Fibroblast of upper back skin (primary cell): ENCODE results near the gene PGPEP1.
"Not testable (repeated sequence)": the region's sequence is repeated elsewhere in the genome, so short reads cannot be mapped to it uniquely, and the experiment has no call there.

Experiments used
- DNase-seq: peaks from one replicate; pipeline ENCODE4 v3.0.0-alpha.2; 2013

The PGPEP1 gene

GRCh38 chr19:18396471-18397241 is 56.3 kb downstream of the PGPEP1 start:
- DNase-seq: no peak

GRCh38 chr19:18397242-18398202 is 57.1 kb downstream of the PGPEP1 start, which contains the start of gene LRRC25:
LRRC25 (minus strand) TSS chr19:18397622; CDS start chr19:18396963, 659 bp downstream.
- DNase-seq: no peak

DNA sequence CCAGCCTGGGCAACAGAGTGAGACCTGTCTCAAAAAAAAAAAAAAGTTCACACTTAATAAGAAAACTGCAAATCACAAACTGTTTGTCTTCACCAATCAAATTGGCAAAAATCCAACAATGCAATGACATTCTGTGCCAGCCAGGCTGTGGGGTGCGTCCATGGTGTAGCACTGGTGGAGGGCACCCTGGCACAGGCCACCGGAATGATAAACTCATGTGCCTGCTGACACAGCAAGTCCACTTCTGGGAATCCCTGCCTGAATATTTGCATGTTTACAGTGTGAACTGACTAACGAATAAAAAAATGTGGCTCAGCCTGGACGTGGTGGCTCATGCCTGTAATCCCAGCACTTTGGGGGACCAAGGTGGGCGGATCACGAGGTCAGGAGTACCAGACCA is 58.6 kb downstream of the PGPEP1 start:
- no peak for DNase-seq

DNA sequence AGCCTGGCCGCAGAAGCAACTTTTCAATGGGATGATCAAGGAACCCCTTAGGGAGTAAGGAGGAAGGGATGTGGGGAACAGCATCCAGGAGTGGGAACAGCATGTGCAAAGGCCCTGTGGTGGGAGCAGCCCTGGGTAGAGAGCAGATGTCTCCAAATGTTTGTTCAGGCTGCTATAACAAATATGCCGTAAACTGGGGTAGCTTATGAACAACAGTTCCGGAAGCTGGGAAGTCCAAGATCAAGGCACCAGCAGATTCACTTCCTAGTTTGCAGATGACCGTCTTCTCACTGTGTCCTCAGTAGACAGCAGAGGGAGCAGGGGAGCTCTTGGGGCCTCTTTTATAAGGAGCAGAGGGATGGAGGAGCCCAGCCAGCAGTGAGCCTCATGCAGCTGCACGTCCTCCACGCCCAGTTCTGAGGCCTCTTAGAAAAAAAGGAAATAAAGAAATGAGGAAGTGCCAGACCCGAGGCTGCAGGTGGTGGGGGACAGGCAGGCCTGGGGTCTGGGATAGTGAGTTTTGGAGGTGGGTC is 61.2 kb downstream of the PGPEP1 start:
- peak; percentile 66 for DNase-seq

GRCh38 chr19:18402455-18403248 is 62.3 kb downstream of the PGPEP1 start:
- not testable (repeated sequence) for DNase-seq

DNA sequence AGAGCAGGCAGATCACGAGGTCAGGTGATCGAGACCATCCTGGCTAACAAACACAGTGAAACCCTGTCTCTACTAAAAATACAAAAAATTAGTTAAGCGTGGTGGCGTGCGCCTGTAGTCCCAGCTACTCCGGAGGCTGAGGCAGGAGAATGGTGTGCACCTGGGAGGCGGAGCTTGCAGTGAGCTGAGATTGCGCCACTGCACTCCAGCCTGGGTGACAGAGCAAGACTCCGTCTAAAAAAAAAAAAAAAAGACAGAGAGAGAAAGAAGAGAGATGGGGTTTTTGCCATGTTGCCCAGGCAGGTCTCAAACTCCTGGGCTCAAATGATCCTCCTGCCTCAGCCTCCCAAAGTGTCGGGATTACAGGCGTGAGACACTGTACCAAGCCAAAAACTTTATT is 65.4 kb downstream of the PGPEP1 start:
- not testable (repeated sequence) for DNase-seq

- DNase-seq: no peak
Observed at GRCh38 chr19:18406749-18407148, 66.4 kb downstream of the PGPEP1 start.

- DNase-seq: no peak
Observed at GRCh38 chr19:18408053-18408476, 67.7 kb downstream of the PGPEP1 start.

- DNase-seq: no peak
Observed at GRCh38 chr19:18412610-18413239, 72.3 kb downstream of the PGPEP1 start.

GRCh38 chr19:18414504-18415177 is 74.2 kb downstream of the PGPEP1 start:
- no peak for DNase-seq

- peak; percentile 82 for DNase-seq
Observed at GRCh38 chr19:18415178-18415867, 74.9 kb downstream of the PGPEP1 start.

DNA sequence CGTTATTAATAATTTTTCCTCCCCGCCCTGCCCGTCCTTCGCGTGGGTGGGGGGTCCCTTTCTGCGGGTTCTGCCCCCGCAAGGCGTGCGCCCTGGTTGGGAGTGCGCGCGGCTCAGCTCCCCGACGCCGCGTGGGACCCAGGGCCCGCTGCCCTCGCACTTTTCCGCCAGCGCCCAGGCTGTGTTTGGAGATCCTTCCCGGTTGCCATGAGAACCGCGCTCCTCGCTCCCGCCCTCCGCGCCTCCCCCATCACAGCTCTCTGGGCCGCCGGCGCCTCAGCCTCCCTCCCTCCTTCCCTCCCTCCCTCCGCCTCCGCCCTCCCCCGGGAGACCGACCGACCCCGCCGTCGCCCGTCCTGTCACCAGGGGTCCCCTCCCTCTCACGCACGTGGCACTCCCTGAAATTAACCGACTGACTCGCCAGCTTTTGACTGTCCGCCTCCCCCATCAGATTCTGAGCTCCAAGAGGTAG is 76.4 kb downstream of the PGPEP1 start:
- DNase-seq: peak; percentile 87

DNA sequence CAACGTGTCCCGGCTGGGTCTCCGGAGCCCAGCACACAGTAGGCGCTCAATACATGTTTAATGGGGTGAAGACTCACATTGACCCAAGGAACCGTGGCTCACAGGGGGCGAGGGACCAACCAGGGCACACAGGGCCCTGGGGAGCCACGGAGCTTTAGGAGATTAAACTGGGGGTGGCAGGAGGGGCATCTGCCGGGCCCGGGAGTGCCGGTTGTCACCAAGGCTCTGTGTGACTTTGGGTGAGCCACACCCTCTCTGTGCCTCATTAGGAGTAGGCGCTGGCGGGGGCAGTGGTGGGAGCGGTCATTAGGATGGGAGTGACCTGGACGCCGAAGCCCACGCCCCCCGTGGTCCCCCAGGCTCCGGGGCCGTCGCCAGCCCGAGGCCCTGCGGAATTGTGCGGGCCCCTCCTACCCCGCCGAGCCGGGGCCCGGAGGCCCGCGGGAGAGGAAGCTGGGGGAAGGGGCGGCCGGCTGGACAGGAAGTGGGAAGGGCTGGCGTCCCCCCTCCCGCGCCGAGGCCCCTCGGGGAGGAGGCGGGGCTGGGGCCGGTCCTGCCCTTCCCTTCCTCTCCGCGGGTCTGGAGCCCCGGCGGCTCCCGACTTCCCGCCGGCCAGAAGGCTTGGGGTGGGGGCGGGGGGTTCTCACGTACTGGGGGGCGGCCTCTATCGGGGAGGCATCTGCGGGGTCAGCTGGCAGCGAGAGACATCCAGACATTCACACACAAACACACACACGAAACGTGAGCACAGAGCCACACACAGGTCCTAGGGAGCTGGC is 77.0 kb downstream of the PGPEP1 start:
- peak; percentile 92 for DNase-seq

DNA sequence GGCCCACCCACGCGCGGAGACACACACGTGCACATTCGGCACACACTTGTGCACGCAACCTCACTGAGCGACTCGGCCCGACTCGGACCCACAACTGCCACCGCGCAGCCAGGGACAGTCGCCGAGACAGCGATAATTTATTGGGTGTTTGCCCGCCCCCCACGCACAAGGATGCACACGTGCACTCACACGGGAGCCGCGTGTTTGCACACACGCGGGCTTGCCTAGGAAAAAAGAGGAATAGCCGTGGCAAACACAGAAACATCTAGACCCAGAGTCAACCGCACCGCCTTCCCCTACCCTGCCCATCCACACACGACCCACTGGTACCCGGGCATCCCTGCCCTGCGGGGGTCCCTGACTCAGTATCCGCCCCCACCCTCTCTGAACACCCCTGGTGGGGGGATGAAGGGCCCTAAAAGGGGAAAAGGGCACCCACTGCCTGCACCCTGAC is 77.7 kb downstream of the PGPEP1 start:
- DNase-seq: no peak

DNA sequence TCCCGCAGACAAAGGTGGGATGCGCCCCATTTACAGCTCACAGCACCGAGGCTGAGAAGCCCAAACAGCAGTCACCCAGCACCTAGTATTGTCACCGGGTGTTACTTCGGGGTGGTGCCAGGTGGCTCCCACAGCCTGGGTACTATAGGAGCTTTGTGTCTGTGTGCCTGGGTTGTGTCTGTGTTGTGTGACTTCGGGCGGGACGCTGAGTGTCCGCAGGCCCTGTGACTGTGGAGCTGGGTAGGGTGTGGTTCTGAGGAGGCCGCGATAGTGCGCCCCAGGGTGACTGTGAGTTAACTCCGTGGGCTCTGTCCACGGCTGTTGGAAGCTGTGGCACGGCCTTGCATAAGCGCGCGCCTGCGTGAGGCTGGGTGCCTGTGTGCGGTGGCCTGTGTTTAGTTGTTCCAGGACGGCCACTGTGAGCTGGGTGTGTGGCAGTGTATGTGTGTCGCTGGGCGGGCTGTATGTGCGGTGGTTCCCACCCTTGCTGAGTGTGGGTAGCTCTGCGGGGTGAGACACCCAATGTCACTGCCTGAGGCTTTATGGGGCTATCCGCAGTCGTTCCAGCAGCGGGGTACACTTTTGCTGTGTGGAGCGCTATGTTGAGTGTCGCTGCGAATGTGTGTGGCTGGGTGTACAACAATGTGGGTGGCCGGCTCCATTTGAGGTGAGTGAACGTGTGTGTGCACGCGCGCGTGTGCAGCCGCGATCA is 78.2 kb downstream of the PGPEP1 start:
- no peak for DNase-seq

DNA sequence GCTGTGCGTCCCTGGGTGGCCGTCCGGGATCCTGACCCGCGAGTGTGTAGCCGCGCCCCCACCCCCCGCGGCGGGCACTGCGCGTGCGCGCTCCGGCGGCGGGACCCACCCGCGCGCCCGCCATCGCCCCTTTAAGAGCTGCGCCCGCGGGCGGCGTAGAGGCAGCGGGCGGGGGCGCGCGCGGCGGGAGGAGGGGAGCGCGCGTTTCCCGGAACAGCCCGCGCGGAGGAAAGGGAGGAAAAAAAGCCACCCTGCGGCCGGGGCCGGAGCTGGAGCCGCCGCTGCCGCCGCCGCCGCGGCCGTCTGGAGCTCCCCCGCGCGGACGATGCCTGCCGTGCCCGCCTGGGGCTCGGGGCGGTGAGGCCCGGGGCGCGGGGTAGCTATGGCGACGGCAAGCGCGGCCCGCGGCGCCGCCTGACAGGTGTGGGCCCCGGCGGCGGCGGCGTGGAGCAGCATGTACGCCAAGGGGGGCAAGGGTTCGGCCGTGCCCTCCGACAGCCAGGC is 78.8 kb downstream of the PGPEP1 start, which contains the start of gene SSBP4:
SSBP4 (plus strand) TSS at position 204 of the 504 bp plus-strand sequence; CDS start at position 455, 251 bp downstream.
- DNase-seq: peak; percentile 78
